Sigmoid colon (tissue), 7 donors: Measurements from ENCODE around the gene AGBL2. TPM values are rescaled to one million over a fixed set of nuclear protein-coding genes. Genes with fewer than 3 reads are reported as not detected.
A peak's percentile ranks its signal among the peaks of the same experiment; 100 is the strongest.
"Not testable (repeated sequence)": the region's sequence is repeated elsewhere in the genome, so short reads cannot be mapped to it uniquely, and the experiment has no call there.

Experiments used
- DNase-seq: peaks from one replicate; pipeline ENCODE4 v3.0.0-alpha.2; 2019
- H3K27ac ChIP-seq, 4 donors: fragments of 200-600 bp; sonication (generic); one replicate each; pipeline ENCODE4 v1.5.1; 2016 to 2019; ENCODE audit warnings: mild to moderate bottlenecking in 1 of 4
- H3K27me3 ChIP-seq, 3 donors: fragments of 200-600 bp; sonication (generic); one replicate each; pipeline ENCODE4 v1.5.1; 2019; ENCODE audit warnings: mild to moderate bottlenecking in 1 of 3
- H3K36me3 ChIP-seq, 4 donors: fragments of 200-600 bp; sonication (generic); one replicate each; pipeline ENCODE4 v1.5.1; 2016 to 2019
- H3K4me1 ChIP-seq, 4 donors: fragments of 200-600 bp; sonication (generic); one replicate each; pipeline ENCODE4 v1.5.1; 2017 to 2019
- H3K4me3 ChIP-seq, 4 donors: fragments of 200-600 bp; sonication (generic); one replicate each; pipeline ENCODE4 v1.5.1; 2017 to 2019; ENCODE audit warnings: mild to moderate bottlenecking in 2 of 4, moderate library complexity in 1 of 4
- H3K9me3 ChIP-seq, 4 donors: fragments of 200-600 bp in 3 of 4; sonication (generic) in 3 of 4; one replicate each; pipeline versions ENCODE4 v1.5.1 to v1.6.1; 2013 to 2019
- EP300 ChIP-seq, 4 donors: sonication (generic); formaldehyde crosslinking; IDR thresholded peaks; one replicate each; pipeline ENCODE4 v1.6.1; 2017; ENCODE audit warnings: antibody characterized with exemption in 4 of 4
- POLR2A ChIP-seq, 2 donors: fragments of 450-650 bp; IDR thresholded peaks; one replicate each; pipeline ENCODE4 v1.6.1; 2016; ENCODE audit warnings: antibody characterized with exemption in 2 of 2, mild to moderate bottlenecking in 2 of 2, moderate library complexity in 2 of 2
- POLR2AphosphoS5 ChIP-seq, 4 donors: sonication (generic); formaldehyde crosslinking; IDR thresholded peaks; one replicate each; pipeline ENCODE4 v1.6.1; 2017; ENCODE audit warnings: antibody characterized with exemption in 4 of 4
- WGBS, 2 donors: extraction: QIAGEN DNeasy Blood & Tissue Kit; methylation state at CpG; one replicate each; pipeline ENCODE4 v1.1.7; 2013; 5-methylcytosine and 5-hydroxymethylcytosine counted together
- intact Hi-C: fragments of 100-400 bp; cut with DNase I; formaldehyde crosslinking; loops from one replicate; pipeline ENCODE4 v1.15.1; 2023
- polyA plus RNA-seq, 3 donors: library from polyadenylated mRNA; stranded (reverse); fragments of 200-250 nt; gene quantifications; one replicate each; pipeline ENCODE4 v1.2.3, GENCODE V29; 2013
- total RNA-seq, 4 donors: library from RNA; depleted of rRNA; stranded (reverse); fragments of >200 nt; gene quantifications; one replicate each; pipeline ENCODE4 v1.1.0, GENCODE V29; 2016
- TF ChIP-seq, protein P1 (sequence below), 4 experiments: fragments of 450-650 bp in 3 of 4; fragments of 200-600 bp in 1 of 4; IDR thresholded peaks; one replicate each; pipeline ENCODE4 v1.5.1; 2016 to 2019; ENCODE audit warnings: antibody characterized with exemption in 4 of 4, mild to moderate bottlenecking in 3 of 4, moderate library complexity in 2 of 4
- donor health status: healthy with polysubstance abuse.
- donor health status: Bipolar disorder and iron deficiency.
- donor health status: healthy.

AGBL2 gene
- total and polyA plus RNA-seq, 7 donors: 0.33 to 2.2 (median 1.00) TPM; not detected in 3

DNA sequence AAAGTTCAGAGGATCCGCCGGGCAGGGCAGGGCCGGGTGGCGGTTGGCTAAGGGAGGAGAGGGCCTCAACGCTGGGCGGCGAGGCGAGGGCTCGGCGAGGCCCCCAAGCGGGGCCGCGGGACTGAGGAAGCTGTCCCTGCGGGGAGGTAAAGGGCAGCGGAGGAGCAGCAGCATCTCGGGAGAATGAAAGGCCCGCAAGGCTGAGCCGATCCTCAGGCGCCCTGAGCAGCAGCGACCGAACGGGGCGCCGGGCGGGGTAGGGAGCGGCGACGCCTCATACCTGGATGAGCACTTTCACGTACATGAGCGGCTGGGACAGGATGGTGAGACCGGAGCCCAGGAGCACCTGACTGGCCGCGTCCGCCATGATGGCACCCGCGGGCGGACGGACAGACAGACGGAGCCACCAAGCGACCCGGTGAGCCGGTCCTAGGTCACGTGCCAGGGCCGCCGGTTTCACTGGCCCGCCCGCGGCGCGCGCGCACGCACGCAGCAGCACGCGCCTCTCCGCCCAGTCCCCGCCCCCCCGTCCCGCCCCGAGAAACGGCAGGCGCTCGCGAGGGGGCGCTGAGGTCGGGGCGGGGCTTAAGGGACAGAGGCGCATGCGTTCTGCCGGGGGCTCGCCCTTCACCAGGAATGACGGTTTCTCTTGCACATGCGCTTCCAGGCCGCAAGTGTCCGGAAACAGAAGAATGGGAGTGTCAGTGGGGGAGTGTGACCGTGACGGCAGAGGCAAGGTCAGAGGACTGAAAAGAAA lies 72.9 kb downstream of the AGBL2 start, which contains the start of gene MTCH2:
Gene MTCH2, minus strand, starts transcription at position 461 of the 757 bp plus-strand sequence. Its CDS starts 94 bp downstream, at position 367.
- peaks cover 0 to 18% (median 13%) of the 10 kb centered on the region in 4 donors for H3K4me1 ChIP-seq
- intact Hi-C loops: loop anchor here (1.0 to 5.0 kb wide), 3 partner anchors 73 to 205 kb away; partner anchors contain the start of genes AGBL2, FNBP4 and NUP160
- WGBS, 2 donors: 0 to 1% methylated on average over 78 of the region's 78 CpGs
- TF ChIP-seq, protein P1, sequence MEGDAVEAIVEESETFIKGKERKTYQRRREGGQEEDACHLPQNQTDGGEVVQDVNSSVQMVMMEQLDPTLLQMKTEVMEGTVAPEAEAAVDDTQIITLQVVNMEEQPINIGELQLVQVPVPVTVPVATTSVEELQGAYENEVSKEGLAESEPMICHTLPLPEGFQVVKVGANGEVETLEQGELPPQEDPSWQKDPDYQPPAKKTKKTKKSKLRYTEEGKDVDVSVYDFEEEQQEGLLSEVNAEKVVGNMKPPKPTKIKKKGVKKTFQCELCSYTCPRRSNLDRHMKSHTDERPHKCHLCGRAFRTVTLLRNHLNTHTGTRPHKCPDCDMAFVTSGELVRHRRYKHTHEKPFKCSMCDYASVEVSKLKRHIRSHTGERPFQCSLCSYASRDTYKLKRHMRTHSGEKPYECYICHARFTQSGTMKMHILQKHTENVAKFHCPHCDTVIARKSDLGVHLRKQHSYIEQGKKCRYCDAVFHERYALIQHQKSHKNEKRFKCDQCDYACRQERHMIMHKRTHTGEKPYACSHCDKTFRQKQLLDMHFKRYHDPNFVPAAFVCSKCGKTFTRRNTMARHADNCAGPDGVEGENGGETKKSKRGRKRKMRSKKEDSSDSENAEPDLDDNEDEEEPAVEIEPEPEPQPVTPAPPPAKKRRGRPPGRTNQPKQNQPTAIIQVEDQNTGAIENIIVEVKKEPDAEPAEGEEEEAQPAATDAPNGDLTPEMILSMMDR (IDR thresholded peaks at IDR 0.05): no peak
- TF ChIP-seq EP300 (IDR thresholded peaks at IDR 0.05): peak in 1 of 4 donors; percentile 20
- peak; percentile 50 to 91 (median 88) for TF ChIP-seq POLR2AphosphoS5 (IDR thresholded peaks at IDR 0.05)
- peak; percentile 36 to 37 for TF ChIP-seq POLR2A (IDR thresholded peaks at IDR 0.05)
- H3K27me3 ChIP-seq: no peaks in the 10 kb centered on the region
- no peaks in the 10 kb centered on the region for H3K9me3 ChIP-seq
- H3K36me3 ChIP-seq: peaks cover 0 to 23% (median 7%) of the 10 kb centered on the region in 4 donors
- peak within 1 kb of the TSS; percentile 88 to 99 (median 93) for H3K27ac ChIP-seq
- peak within 1 kb of the TSS; percentile 58 to 93 (median 66) for H3K4me3 ChIP-seq
- peak; percentile 98 for DNase-seq

DNA sequence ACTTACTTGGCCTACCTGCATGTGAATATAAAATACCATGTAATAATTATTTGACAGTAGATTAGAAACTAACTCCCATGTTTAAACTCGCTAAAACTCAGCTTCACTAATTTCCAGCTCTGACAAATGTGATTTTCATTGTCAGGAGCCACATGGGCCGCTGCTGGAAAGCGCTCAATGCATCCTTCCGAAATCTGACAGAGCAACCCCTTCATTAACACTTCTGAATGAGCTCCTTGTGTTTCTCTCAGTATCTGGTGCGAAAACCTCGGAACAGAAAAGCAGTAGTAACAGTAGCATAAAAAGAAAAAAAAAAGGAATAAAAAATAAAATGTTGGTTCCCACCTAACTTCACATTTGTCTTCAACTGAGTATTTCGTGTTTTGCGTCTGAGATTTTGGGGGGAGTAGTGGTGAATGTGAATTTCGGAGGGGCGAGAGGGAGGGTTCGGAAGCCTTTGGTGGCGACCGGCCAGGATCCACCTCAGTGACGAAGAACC lies 73.5 kb downstream of the AGBL2 start:
- intact Hi-C loops: loop anchor here (1.0 to 5.0 kb wide), 3 partner anchors 73 to 206 kb away; partner anchors contain the start of genes AGBL2, FNBP4 and NUP160
- no peak for DNase-seq
- no peak for TF ChIP-seq POLR2A (IDR thresholded peaks at IDR 0.05)

DNA sequence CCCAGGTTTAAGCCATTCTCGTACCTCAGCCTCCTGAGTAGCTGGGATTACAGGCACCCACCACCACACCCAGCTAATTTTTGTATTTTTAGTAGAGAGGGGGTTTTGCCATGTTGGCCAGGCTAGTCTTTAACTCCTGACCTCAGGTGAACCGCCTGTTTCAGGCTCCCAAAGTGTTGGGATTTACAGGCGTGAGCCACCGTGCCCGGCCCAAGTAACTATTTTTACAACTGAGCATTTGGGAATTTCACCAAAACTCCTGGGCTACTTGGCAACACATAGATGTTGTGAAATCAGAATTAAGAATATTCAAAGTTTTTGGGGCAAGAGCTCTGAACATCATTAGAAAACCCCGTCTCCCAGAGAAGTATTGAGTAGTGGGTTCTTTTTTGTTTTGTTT lies 74.7 kb downstream of the AGBL2 start:
- 91 to 95% methylated on average over 6 of the region's 6 CpGs for WGBS, 2 donors
- H3K4me3 ChIP-seq, H3K9me3 ChIP-seq, H3K27ac ChIP-seq, DNase-seq, H3K27me3 ChIP-seq: not testable (repeated sequence)
- intact Hi-C loops: loop anchor here (5.0 kb wide), 1 partner anchor 207 kb away; the partner anchor contains the start of gene NUP160
- Histone ChIP-seq H3K4me1 (peaks cover 0 to 18% (median 13%) of the 10 kb centered on the region in 4 donors), H3K36me3 (peaks cover 0 to 37% (median 10%) of the 10 kb centered on the region in 4 donors)

More for the DNA sequence above, 73.5 kb downstream of the AGBL2 start:
- Histone ChIP-seq H3K4me1 (peaks cover 0 to 18% (median 13%) of the 10 kb centered on the region in 4 donors), H3K27me3 (no peaks in the 10 kb centered on the region), H3K27ac (peak overlapping the region; percentile 88 to 99 (median 93)), H3K4me3 (peak overlapping the region; percentile 58 to 93 (median 66)), H3K36me3 (peaks cover 0 to 28% (median 10%) of the 10 kb centered on the region in 4 donors), H3K9me3 (no peaks in the 10 kb centered on the region)
- WGBS, 2 donors: 2 to 8% methylated on average over 14 of the region's 14 CpGs

DNA sequence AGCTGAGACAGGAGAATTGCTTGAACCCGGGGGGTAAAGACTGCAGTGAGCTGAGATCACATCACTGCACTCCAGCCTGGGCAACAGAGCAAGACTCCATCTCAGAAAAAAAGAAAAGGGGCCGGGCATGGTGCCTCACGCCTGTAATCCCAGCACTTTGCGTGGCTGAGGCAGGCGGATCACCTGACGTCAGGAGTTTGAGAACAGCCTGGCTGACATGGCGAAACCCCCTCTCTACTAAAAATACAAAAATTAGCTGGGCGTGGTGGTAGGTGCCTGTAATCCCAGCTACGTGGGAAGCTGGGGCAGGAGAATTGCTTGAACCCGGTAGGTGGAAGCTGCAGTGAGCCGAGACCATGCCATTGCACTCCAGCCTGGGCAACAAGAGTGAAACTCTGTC lies 78.8 kb downstream of the AGBL2 start:
- H3K4me1 ChIP-seq, H3K27me3 ChIP-seq, H3K9me3 ChIP-seq, DNase-seq, H3K27ac ChIP-seq, intact Hi-C loops, H3K4me3 ChIP-seq: not testable (repeated sequence)
- H3K36me3 ChIP-seq: peaks cover 12 to 79% (median 27%) of the 10 kb centered on the region in 4 donors
- WGBS, 2 donors: 88 to 98% methylated on average over 11 of the region's 11 CpGs

DNA sequence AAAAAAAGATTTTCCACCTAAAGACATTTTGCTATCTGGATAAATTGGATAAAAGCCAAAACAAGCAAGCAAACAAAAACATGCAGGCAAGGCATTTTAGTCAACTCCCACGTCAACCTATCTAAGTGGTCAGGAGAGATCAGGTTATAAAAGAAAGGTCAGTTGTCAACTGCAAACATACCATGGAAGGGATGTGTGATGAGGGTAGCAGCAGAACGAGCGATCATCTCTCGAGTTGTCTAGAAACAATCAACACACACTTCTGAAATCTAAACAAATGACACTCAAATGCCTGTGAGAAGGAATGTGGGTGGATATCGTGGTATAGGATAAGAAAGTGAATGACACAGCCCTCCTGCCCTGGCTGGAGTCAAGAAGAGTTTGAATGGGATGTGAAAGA lies 83.7 kb downstream of the AGBL2 start:
- TF ChIP-seq, protein P1 (IDR thresholded peaks at IDR 0.05): no peak
- TF ChIP-seq POLR2A (IDR thresholded peaks at IDR 0.05) (no peak), POLR2AphosphoS5 (IDR thresholded peaks at IDR 0.05) (no peak), EP300 (IDR thresholded peaks at IDR 0.05) (no peak)
- Histone ChIP-seq H3K9me3 (no peaks in the 10 kb centered on the region), H3K4me1 (no peaks in the 10 kb centered on the region), H3K27me3 (no peaks in the 10 kb centered on the region), H3K36me3 (peaks cover 23 to 98% (median 51%) of the 10 kb centered on the region in 4 donors), H3K4me3 (no peak overlapping the region), H3K27ac (no peak overlapping the region)
- no peak for DNase-seq
- WGBS, 2 donors: 77 to 78% methylated on average over 5 of the region's 5 CpGs
- intact Hi-C loops: no loop called here

DNA sequence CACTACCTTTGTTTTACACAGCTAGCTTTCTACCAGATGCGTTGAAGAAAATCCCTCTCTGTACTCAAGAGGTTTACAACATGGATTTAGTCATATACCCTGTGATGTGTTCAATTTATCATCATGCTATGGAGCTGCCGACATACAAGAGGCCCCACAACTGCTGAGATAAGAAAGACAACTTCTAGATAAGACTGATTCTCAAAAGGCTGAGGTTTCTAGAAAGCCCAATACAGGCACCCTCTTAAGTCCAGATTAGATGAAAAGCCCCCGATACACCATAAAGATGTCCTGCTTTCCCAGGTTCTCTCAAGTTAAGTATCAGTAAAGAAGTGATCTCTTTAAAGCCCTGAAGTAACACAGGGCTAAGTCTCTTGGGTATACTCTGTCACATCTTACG lies 87.1 kb downstream of the AGBL2 start:
- H3K9me3 ChIP-seq: no peaks in the 10 kb centered on the region
- no peaks in the 10 kb centered on the region for H3K27me3 ChIP-seq
- TF ChIP-seq POLR2AphosphoS5 (IDR thresholded peaks at IDR 0.05): no peak
- no peak for TF ChIP-seq POLR2A (IDR thresholded peaks at IDR 0.05)
- TF ChIP-seq, protein P1 (IDR thresholded peaks at IDR 0.05): no peak
- TF ChIP-seq EP300 (IDR thresholded peaks at IDR 0.05): no peak
- H3K4me3 ChIP-seq: no peak overlapping the region
- intact Hi-C loops: no loop called here
- peaks cover 15 to 100% (median 54%) of the 10 kb centered on the region in 4 donors for H3K36me3 ChIP-seq
- H3K4me1 ChIP-seq: no peaks in the 10 kb centered on the region
- WGBS, 2 donors: 92 to 95% methylated on average over 4 of the region's 4 CpGs
- no peak overlapping the region for H3K27ac ChIP-seq
- DNase-seq: no peak
